Hematopoietic multipotent progenitor cell treated with erythropoietin and hydrocortisone succinate and interleukin-3 and kit ligand, for 8 days (in vitro differentiated cells): ENCODE measurements around the gene ANKRD13B.

Experiments used
- DNase-seq: peaks from one replicate; pipeline ENCODE4 v3.0.0-alpha.2; 2015

ANKRD13B gene

GRCh38 chr17:29653995-29654714 is 61.2 kb downstream of the ANKRD13B start:
- DNase-seq: peak; percentile 59

GRCh38 chr17:29655323-29655722 is 62.4 kb downstream of the ANKRD13B start:
- DNase-seq: no peak

GRCh38 chr17:29659155-29659554 is 66.2 kb downstream of the ANKRD13B start:
- DNase-seq: no peak

- DNase-seq: no peak
Observed at GRCh38 chr17:29661213-29661612, 68.3 kb downstream of the ANKRD13B start.

GRCh38 chr17:29663155-29663554 is 70.2 kb downstream of the ANKRD13B start:
- peak; percentile 16 for DNase-seq
